SH-SY5Y (cell line): ENCODE measurements around the gene ATG9B.

Experiments used
- GATA2 ChIP-seq: IDR thresholded peaks from 2 replicates; pipeline ENCODE4 v1.6.1; 2011; ENCODE audit warnings: mild to moderate bottlenecking, low read depth, low read length
- GATA3 ChIP-seq: IDR thresholded peaks from 2 replicates; pipeline ENCODE4 v1.6.1; 2011; ENCODE audit warnings: low read depth, mild to moderate bottlenecking, low read length, moderate library complexity

GRCh38 chr7:150972023-150972468, 52.2 kb downstream of the ATG9B start:
- TF ChIP-seq GATA3 (no peak), GATA2 (no peak)
